Bronchial epithelial cell (primary cell): ENCODE data around the gene CAMTA1. TPM values are rescaled to one million over a fixed set of nuclear protein-coding genes. Genes with fewer than 3 reads are reported as not detected.
A peak's percentile ranks its signal among the peaks of the same experiment; 100 is the strongest.

Source experiments
- DNase-seq: peaks from one replicate; pipeline ENCODE4 v3.0.0-alpha.2; 2010; ENCODE audit warnings: low read depth
- FAIRE-seq: peaks from 2 replicates; lab custom pipeline; 2011; peaks lifted over from hg19 to GRCh38; lab: Jason Lieb, UNC
- H3K27me3 ChIP-seq: 2 replicates; pipeline ENCODE4 v1.5.1; 2011; ENCODE audit warnings: low read length; ENCODE audit not compliant: control insufficient read depth, insufficient read depth
- H3K36me3 ChIP-seq: 2 replicates; pipeline ENCODE4 v1.5.1; 2011; ENCODE audit warnings: low read length; ENCODE audit not compliant: control insufficient read depth, insufficient read depth
- H3K4me3 ChIP-seq: 2 replicates; pipeline ENCODE4 v1.5.1; 2011; ENCODE audit warnings: mild to moderate bottlenecking, low read depth, low read length, control low read depth
- total RNA-seq: library from RNA; depleted of rRNA; stranded (reverse); fragments of >200 nt; gene quantifications from 2 replicates; pipeline ENCODE4 v1.2.1, GENCODE V29; 2014
- TF ChIP-seq, protein P1 (sequence below): IDR thresholded peaks from 2 replicates; pipeline ENCODE4 v1.5.1; 2011; ENCODE audit warnings: mild to moderate bottlenecking, moderate library complexity, low read length, control low read depth, inconsistent platforms; ENCODE audit not compliant: insufficient read depth, severe bottlenecking

CAMTA1 gene
- total RNA-seq, 1 donor from 2014 or later: 68.2 TPM

DNA sequence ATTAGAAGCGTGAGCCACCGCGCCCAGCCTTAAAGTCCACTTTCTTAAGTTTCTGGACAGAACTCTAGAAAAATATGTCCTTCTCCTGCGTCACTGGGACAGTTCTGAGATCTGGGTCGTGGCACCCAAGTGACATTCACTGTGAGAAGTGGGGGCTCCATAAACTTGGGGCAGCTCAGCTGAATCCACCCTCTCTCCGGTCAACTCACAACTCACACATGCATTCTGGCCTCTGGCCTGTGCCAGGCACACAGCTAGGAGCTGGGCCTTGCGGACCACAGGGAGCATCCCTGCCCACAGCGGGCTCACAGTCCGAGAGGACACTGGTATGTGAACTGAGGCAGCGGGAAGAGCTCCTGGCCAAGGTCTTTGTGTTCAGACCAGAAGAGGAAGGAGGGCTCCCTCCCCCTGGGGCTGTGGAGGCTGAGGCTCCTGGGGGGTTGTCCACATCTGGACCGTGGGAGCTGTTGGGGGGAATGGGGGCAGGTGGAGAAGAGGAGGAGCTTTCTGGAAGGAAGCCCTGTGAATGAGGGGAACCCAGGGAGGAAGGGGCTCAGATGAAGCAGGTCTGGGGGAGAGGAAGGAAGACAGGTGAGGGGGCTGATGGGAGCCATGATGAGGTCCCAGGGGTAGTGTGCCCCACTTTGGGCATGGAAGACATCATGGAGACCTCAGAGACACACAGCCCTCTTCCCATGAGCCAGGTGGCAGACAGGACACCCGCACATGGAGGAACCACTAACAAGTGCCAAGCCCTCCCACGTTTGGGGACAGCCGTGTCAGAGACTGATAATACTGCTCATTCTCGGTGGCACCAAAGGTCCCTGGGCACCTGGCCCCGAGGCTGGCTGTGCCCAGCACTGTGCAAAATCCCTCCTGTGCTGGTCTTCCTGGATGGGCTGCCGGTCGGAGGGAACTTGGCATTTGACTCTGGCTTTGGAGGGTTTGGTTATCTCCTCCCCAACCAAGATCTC is 794.9 kb downstream of the CAMTA1 start:
- no peak overlapping the region for H3K4me3 ChIP-seq
- TF ChIP-seq, protein P1, sequence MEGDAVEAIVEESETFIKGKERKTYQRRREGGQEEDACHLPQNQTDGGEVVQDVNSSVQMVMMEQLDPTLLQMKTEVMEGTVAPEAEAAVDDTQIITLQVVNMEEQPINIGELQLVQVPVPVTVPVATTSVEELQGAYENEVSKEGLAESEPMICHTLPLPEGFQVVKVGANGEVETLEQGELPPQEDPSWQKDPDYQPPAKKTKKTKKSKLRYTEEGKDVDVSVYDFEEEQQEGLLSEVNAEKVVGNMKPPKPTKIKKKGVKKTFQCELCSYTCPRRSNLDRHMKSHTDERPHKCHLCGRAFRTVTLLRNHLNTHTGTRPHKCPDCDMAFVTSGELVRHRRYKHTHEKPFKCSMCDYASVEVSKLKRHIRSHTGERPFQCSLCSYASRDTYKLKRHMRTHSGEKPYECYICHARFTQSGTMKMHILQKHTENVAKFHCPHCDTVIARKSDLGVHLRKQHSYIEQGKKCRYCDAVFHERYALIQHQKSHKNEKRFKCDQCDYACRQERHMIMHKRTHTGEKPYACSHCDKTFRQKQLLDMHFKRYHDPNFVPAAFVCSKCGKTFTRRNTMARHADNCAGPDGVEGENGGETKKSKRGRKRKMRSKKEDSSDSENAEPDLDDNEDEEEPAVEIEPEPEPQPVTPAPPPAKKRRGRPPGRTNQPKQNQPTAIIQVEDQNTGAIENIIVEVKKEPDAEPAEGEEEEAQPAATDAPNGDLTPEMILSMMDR: no peak
- H3K27me3 ChIP-seq: peaks cover 2% of the 10 kb centered on the region
- DNase-seq (no peak), FAIRE-seq (no peak)
- H3K36me3 ChIP-seq: no peaks in the 10 kb centered on the region

DNA sequence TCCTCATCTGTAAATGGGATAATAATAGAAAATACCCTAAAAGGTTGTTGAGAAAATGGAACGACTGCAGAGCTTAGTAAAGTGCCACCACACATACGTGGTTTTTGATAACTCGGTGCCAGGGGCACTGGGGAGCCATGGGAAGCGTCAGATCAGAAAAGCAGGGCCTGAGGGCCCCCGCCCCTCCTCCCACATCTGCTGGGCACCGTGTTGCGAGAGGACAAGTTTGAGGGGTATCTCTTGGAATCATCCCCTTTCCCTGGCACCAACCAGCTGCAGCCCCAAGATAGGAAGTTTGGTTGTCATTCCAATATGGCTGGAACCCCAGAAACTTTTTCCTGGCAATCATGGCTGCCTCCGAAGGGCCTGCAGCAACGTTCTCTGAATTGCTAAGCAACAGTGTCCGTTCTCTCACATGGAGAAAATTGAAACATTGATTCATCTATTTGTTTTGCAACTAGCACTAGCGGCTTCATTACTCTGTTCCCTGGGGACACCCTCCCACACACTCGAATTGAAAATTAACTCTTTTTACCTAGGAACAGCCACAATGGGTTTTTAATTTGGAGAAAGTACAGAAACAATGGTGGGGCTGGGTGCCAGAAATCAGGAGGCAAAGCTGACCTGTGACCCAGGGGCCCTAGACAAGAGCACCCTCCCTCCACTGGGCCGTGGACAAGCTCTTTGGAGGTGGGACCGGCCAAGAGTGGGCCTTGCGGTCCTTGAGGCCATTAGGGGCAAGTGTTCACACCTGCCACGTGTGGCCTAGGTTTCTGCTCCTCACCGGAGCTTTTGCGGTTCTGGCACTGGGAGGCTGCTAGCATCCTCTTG is 795.9 kb downstream of the CAMTA1 start:
- FAIRE-seq (no peak), DNase-seq (no peak)
- H3K27me3 ChIP-seq: peaks cover 2% of the 10 kb centered on the region
- TF ChIP-seq, protein P1: no peak
- no peak overlapping the region for H3K4me3 ChIP-seq
- H3K36me3 ChIP-seq: no peaks in the 10 kb centered on the region

DNA sequence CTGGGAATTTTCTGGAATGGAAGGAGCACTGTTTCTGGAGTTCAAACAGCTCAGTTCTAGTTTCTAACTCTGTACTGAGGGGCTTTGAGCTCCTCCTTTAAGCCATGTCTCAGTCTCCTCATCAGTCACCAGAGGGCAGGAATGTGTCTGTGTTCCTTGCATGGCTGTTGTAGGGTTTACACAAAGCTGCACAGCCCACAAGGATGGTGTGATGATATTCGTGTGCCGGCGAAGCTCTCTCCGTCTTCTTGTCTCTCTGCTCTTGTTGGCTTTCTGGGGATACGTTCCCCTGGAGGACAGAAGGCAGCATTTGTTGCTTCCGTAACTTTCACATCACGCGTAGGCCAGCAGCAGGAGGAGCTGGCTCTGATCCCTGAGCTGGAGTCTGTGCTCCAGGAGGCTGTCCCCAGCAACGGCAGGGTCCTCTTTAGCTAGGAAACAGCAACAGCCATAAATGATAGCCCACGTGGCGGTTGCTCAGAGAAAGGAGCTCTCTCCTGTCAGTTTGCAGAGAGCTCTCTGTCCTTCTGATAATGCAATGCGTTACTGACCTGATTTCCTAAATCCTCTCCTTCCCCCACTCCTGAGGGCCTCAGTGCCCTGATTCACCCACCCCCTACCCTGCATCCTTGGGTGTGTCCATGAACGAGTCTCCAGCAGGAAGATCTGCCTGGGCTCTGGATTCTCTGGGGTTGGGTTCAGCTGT is 796.7 kb downstream of the CAMTA1 start:
- DNase-seq (no peak), FAIRE-seq (no peak)
- peaks cover 2% of the 10 kb centered on the region for H3K27me3 ChIP-seq
- TF ChIP-seq, protein P1: no peak
- H3K36me3 ChIP-seq: no peaks in the 10 kb centered on the region
- no peak overlapping the region for H3K4me3 ChIP-seq

DNA sequence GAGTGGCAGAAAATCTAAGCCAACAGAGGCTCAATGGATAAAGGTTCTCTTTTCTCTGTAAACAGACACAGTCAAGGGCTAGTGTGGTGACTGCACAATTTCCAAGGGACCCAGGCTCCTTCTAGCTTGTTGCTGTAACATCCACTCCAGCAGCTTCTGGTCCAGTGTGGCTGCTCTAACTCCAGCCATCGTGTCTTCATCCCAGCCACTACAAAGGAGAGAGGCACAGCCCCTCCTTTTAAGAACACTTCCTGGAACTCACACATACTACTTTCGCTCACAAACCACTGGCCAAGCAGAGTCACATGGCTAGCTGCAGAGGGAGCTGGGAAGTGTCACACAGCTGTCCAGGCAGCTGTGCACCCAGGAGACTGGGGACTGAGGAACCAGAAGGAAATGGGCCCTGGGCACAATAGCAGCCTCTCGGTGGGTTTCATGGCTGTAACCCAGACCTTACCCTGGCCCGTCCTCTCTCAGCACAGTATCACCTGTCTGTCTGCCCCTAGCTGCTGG is 797.3 kb downstream of the CAMTA1 start:
- Histone ChIP-seq H3K4me3 (no peak overlapping the region), H3K36me3 (no peaks in the 10 kb centered on the region), H3K27me3 (peaks cover 2% of the 10 kb centered on the region)
- TF ChIP-seq, protein P1: no peak
- DNase-seq (no peak), FAIRE-seq (no peak)

DNA sequence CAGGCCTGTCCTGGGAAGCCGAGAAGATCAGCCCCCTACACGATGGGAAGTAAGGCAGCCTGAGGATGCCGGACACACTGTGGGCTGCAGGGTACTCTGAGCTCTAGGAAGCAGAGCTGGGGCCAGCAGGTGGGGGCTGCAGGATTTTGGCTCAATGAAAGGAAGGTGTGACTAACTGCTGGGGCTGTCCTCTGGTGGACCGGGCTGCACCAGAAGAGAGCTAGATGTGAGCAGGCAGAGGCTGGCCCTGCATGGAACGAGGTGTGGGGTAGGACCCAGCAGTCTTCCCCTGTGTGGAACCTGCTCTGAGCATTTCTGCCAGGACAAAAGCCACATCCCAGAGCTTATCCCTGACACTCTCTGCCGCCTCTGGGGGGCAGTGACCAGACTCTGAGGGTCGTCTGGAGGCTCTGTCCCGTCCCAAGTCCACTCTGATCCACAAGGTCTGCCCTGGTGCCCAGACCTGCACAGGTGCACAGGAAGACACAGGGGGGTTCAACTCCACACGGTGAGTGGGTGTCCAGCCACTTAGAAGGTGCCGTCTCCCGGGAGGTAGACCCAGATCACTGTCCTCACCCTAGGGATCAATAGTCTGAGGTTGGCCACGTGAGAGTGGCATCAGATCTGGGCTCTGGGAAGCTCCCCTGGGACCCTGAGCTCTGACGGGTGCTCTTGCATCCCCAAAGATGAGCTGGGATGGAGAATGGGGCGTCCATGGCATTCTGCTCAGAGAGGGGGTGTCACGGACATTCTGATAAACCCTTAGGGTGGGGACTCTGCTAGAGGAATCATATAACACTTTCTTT is 798.2 kb downstream of the CAMTA1 start:
- FAIRE-seq (peak; percentile 13), DNase-seq (no peak)
- H3K27me3 ChIP-seq: peaks cover 2% of the 10 kb centered on the region
- no peak overlapping the region for H3K4me3 ChIP-seq
- H3K36me3 ChIP-seq: no peaks in the 10 kb centered on the region
- TF ChIP-seq, protein P1: no peak
